ENCODE data around the gene DCT.

Gene DCT

GRCh38 chr13:94412870-94413597, 66.4 kb downstream of the DCT start:
- no peak for DNase-seq (ENCODE audit: extremely low read depth, low read depth)
- no peak for TF ChIP-seq CTCF (IDR thresholded peaks at IDR 0.05; ENCODE audit: low read depth, low read length, missing control alignments)
- no peak overlapping the region for H3K4me3 ChIP-seq (replicated peaks; ENCODE audit: low read depth, low read length)

- H3K4me3 ChIP-seq (replicated peaks; ENCODE audit: low read depth, low read length): no peak overlapping the region
- no peak for TF ChIP-seq CTCF (IDR thresholded peaks at IDR 0.05; ENCODE audit: low read depth, low read length, missing control alignments)
- DNase-seq (ENCODE audit: extremely low read depth, low read depth): no peak
Observed at GRCh38 chr13:94411747-94412146, 67.7 kb downstream of the DCT start.

GRCh38 chr13:94408314-94409036, 71.0 kb downstream of the DCT start:
- TF ChIP-seq CTCF (IDR thresholded peaks at IDR 0.05; ENCODE audit: low read depth, low read length, missing control alignments): no peak
- no peak overlapping the region for H3K4me3 ChIP-seq (replicated peaks; ENCODE audit: low read depth, low read length)
- DNase-seq (ENCODE audit: extremely low read depth, low read depth): no peak

GRCh38 chr13:94400874-94401273, 78.6 kb downstream of the DCT start:
- no peak for DNase-seq (ENCODE audit: extremely low read depth, low read depth)
- no peak for TF ChIP-seq CTCF (IDR thresholded peaks at IDR 0.05; ENCODE audit: low read depth, low read length, missing control alignments)
- no peak overlapping the region for H3K4me3 ChIP-seq (replicated peaks; ENCODE audit: low read depth, low read length)

GRCh38 chr13:94399812-94400211, 79.7 kb downstream of the DCT start:
- TF ChIP-seq CTCF (IDR thresholded peaks at IDR 0.05; ENCODE audit: low read depth, low read length, missing control alignments): no peak
- DNase-seq (ENCODE audit: extremely low read depth, low read depth): no peak
- no peak overlapping the region for H3K4me3 ChIP-seq (replicated peaks; ENCODE audit: low read depth, low read length)

- DNase-seq (ENCODE audit: extremely low read depth, low read depth): no peak
- TF ChIP-seq CTCF (IDR thresholded peaks at IDR 0.05; ENCODE audit: low read depth, low read length, missing control alignments): no peak
- no peak overlapping the region for H3K4me3 ChIP-seq (replicated peaks; ENCODE audit: low read depth, low read length)
Observed at GRCh38 chr13:94395860-94396259, 83.6 kb downstream of the DCT start.
